SK-N-SH (cell line): ENCODE measurements around the gene MALT1. TPM values are rescaled to one million over a fixed set of nuclear protein-coding genes. Genes with fewer than 3 reads are reported as not detected.

Source experiments
- CTCF ChIA-PET: fragments of 300-600, 350-600 bp; formaldehyde crosslinking; extraction: SDS; loops from one replicate; lab custom pipeline; 2021; lab: Yijun Ruan, JAX
- POLR2A ChIA-PET: fragments of 350-600 bp; sonication (Branson Sonifier 250); formaldehyde crosslinking; extraction: SDS; loops from one replicate; lab custom pipeline; 2020; ENCODE audit warnings: antibody characterized with exemption, inconsistent platforms; lab: Yijun Ruan, JAX
- DNase-seq: peaks from one replicate; pipeline ENCODE4 v3.0.0; 2012
- H2AFZ ChIP-seq: fragments of 200-600 bp; sonication (generic); 2 replicates; pipeline ENCODE4 v1.8.1; 2016; ENCODE audit warnings: antibody characterized with exemption, mild to moderate bottlenecking, low read depth
- H3F3A ChIP-seq: fragments of 200-600 bp; sonication (generic); replicated peaks from 2 replicates; pipeline ENCODE3; 2016; ENCODE audit warnings: antibody characterized with exemption, mild to moderate bottlenecking; ENCODE audit not compliant: insufficient read depth
- H3K27ac ChIP-seq, 2 experiments: fragments of 200-500 bp in 1 of 2; fragments of 200-600 bp in 1 of 2; sonication (Bioruptor generic) in 1 of 2; sonication (generic), shearing (Covaris generic) in 1 of 2; 2 replicates each; pipeline versions ENCODE4 v1.5.1 to v1.6.1; 2014 to 2016; ENCODE audit warnings: low read depth in 2 of 2, inconsistent platforms in 1 of 2, low read length in 1 of 2, mild to moderate bottlenecking in 1 of 2, mixed read lengths in 1 of 2
- H3K27me3 ChIP-seq: fragments of 200-600 bp; sonication (generic), shearing (Covaris generic); 2 replicates; pipeline ENCODE4 v1.6.1; 2016; ENCODE audit warnings: mixed run types; ENCODE audit not compliant: insufficient read depth
- H3K36me3 ChIP-seq, 2 experiments: fragments of 200-500 bp in 1 of 2; fragments of 200-600 bp in 1 of 2; sonication (Bioruptor generic) in 1 of 2; sonication (generic) in 1 of 2; replicated peaks in 1 of 2; 2 replicates each; pipeline versions ENCODE3 to v1.5.1; 2014 to 2016; ENCODE audit warnings: low read length in 1 of 2, mild to moderate bottlenecking in 1 of 2; ENCODE audit not compliant: insufficient read depth in 2 of 2, control insufficient read depth in 1 of 2
- H3K4me1 ChIP-seq, 2 experiments: fragments of 200-500 bp in 1 of 2; fragments of 200-600 bp in 1 of 2; sonication (Bioruptor generic) in 1 of 2; sonication (generic), shearing (Covaris generic) in 1 of 2; 2 replicates each; pipeline versions ENCODE4 v1.5.1 to v1.6.1; 2014 to 2016; ENCODE audit warnings: low read depth in 1 of 2, low read length in 1 of 2, mixed run types in 1 of 2; ENCODE audit not compliant: insufficient read depth in 2 of 2, control insufficient read depth in 1 of 2
- H3K4me2 ChIP-seq: fragments of 200-600 bp; sonication (generic), shearing (Covaris generic); 2 replicates; pipeline ENCODE4 v1.6.1; 2017; ENCODE audit warnings: mixed run types
- H3K4me3 ChIP-seq, 2 experiments: fragments of 200-500 bp in 1 of 2; fragments of 200-600 bp in 1 of 2; sonication (Bioruptor generic) in 1 of 2; sonication (generic), shearing (Covaris generic) in 1 of 2; 2 replicates each; pipeline versions ENCODE4 v1.5.1 to v1.8.1; 2014 to 2016; ENCODE audit warnings: low read depth in 2 of 2, inconsistent platforms in 1 of 2, low read length in 1 of 2, mild to moderate bottlenecking in 1 of 2, mixed read lengths in 1 of 2, moderate library complexity in 1 of 2
- H3K79me2 ChIP-seq: fragments of 200-600 bp; sonication (generic); 2 replicates; pipeline ENCODE4 v1.8.1; 2017; ENCODE audit warnings: mild to moderate bottlenecking; ENCODE audit not compliant: insufficient read depth
- H3K9ac ChIP-seq: fragments of 200-600 bp; sonication (generic); 2 replicates; pipeline ENCODE4 v1.6.1; 2017; ENCODE audit warnings: mixed run types
- H3K9me2 ChIP-seq: fragments of 200-600 bp; sonication (generic); 2 replicates; pipeline ENCODE4 v1.6.1; 2017; ENCODE audit warnings: mixed run types
- H3K9me3 ChIP-seq: fragments of 200-600 bp; sonication (generic); 2 replicates; pipeline ENCODE4 v1.6.1; 2017; ENCODE audit warnings: mixed run types, mild to moderate bottlenecking, moderate library complexity
- H4K20me1 ChIP-seq: fragments of 200-600 bp; sonication (generic); 2 replicates; pipeline ENCODE4 v1.6.1; 2017; ENCODE audit warnings: mild to moderate bottlenecking, mixed run types; ENCODE audit not compliant: insufficient read depth
- CHD2 ChIP-seq: fragments of 150-350 bp; IDR thresholded peaks from 2 replicates; pipeline ENCODE4 v1.6.1; 2018; ENCODE audit warnings: low read length; ENCODE audit not compliant: partially characterized antibody
- EP300 ChIP-seq, 2 experiments: IDR thresholded peaks; 2 replicates each; pipeline versions ENCODE4 v1.4.0 to v1.6.1; 2012; ENCODE audit warnings: borderline replicate concordance in 1 of 2, low read depth in 1 of 2, low read length in 1 of 2
- FOSL2 ChIP-seq: IDR thresholded peaks from 2 replicates; pipeline ENCODE4 v1.4.0; 2012; ENCODE audit warnings: low read depth, mild to moderate bottlenecking, moderate library complexity, borderline replicate concordance
- FOXJ3 ChIP-seq: sonication (generic); formaldehyde crosslinking; IDR thresholded peaks from 2 replicates; pipeline ENCODE4 v1.5.1; 2020; ENCODE audit warnings: mild to moderate bottlenecking, missing genetic modification reagents
- FOXM1 ChIP-seq: IDR thresholded peaks from 2 replicates; pipeline ENCODE4 v1.4.0; 2012; ENCODE audit warnings: low read depth, mild to moderate bottlenecking
- GABPA ChIP-seq: IDR thresholded peaks from 2 replicates; pipeline ENCODE4 v1.4.0; 2012; ENCODE audit warnings: low read depth, mild to moderate bottlenecking
- GATA2 ChIP-seq: sonication (generic); formaldehyde crosslinking; IDR thresholded peaks from 2 replicates; pipeline ENCODE4 v1.5.0; 2020; ENCODE audit warnings: mild to moderate bottlenecking, missing genetic modification reagents
- IRF3 ChIP-seq: fragments of 150-350 bp; IDR thresholded peaks from 2 replicates; pipeline ENCODE4 v1.6.1; 2016; ENCODE audit warnings: mild to moderate bottlenecking, low read depth, low read length
- JUND ChIP-seq: IDR thresholded peaks from 2 replicates; pipeline ENCODE4 v1.4.0; 2012
- MAX ChIP-seq: IDR thresholded peaks from 2 replicates; pipeline ENCODE4 v1.4.0; 2012; ENCODE audit warnings: low read depth
- MXI1 ChIP-seq: IDR thresholded peaks from 2 replicates; pipeline ENCODE4 v1.6.1; 2012; ENCODE audit warnings: mild to moderate bottlenecking, low read depth, low read length, improper control_type of control experiment
- NFIC ChIP-seq: IDR thresholded peaks from 2 replicates; pipeline ENCODE4 v1.4.0; 2012; ENCODE audit warnings: borderline replicate concordance
- POLR2AphosphoS5 ChIP-seq: IDR thresholded peaks from 2 replicates; pipeline ENCODE4 v1.6.1; 2012; ENCODE audit warnings: low read depth, low read length
- RAD21 ChIP-seq: IDR thresholded peaks from 2 replicates; pipeline ENCODE4 v1.6.1; 2012; ENCODE audit warnings: mild to moderate bottlenecking, low read length
- RCOR1 ChIP-seq: fragments of 150-350 bp; IDR thresholded peaks from 2 replicates; pipeline ENCODE4 v1.6.1; 2017; ENCODE audit warnings: antibody characterized with exemption, low read length
- TAF1 ChIP-seq: IDR thresholded peaks from 2 replicates; pipeline ENCODE4 v1.6.1; 2012; ENCODE audit warnings: low read depth, mild to moderate bottlenecking, low read length, moderate library complexity, borderline replicate concordance
- TCF12 ChIP-seq: IDR thresholded peaks from 2 replicates; pipeline ENCODE4 v1.4.0; 2012
- TEAD4 ChIP-seq: IDR thresholded peaks from 2 replicates; pipeline ENCODE4 v1.4.0; 2012; ENCODE audit warnings: mild to moderate bottlenecking, borderline replicate concordance; ENCODE audit not compliant: insufficient read depth
- YY1 ChIP-seq: IDR thresholded peaks from 2 replicates; pipeline ENCODE4 v1.4.0; 2012; ENCODE audit warnings: low read depth, mild to moderate bottlenecking
- WGBS: methylation state at CpG from one replicate; pipeline ENCODE4 v1.1.6; 2017; ENCODE audit warnings: low lambda C conversion rate; 5-methylcytosine and 5-hydroxymethylcytosine counted together
- polyA plus RNA-seq, 3 experiments: library from polyadenylated mRNA; depleted of rRNA; stranded (reverse); fragments of >200 nt; gene quantifications; 2 replicates each; pipeline ENCODE4 v1.2.3, GENCODE V29; 2012
- TF ChIP-seq, protein P1 (sequence below): fragments of 150-350 bp; IDR thresholded peaks from 2 replicates; pipeline ENCODE4 v1.6.1; 2017; ENCODE audit warnings: antibody characterized with exemption, low read length, low read depth, borderline replicate concordance
- TF ChIP-seq, protein P2 (sequence below): IDR thresholded peaks from 2 replicates; pipeline ENCODE4; 2012
- TF ChIP-seq, protein P3 (sequence below): IDR thresholded peaks from 2 replicates; pipeline ENCODE4 v1.4.0; 2012; ENCODE audit warnings: low read depth, borderline replicate concordance

Gene MALT1
- polyA plus RNA-seq, 1 of the 3 experiments (the other 2 are of a cell fraction): 6.6 TPM

GRCh38 chr18:58653814-58654509 is 17.3 kb upstream of the MALT1 start:
- Histone ChIP-seq H3K27ac (no peak overlapping the region), H3K9me2 (no peaks in the 10 kb centered on the region), H3F3A (no peaks in the 10 kb centered on the region), H2AFZ (no peak overlapping the region), H3K4me1 (no peaks in the 10 kb centered on the region; a peak in 1 of 4 replicates), H3K4me3 (no peak overlapping the region)
- DNase-seq: no peak
- CTCF ChIA-PET: interaction anchor here (1.0 kb wide), 1 partner anchor 63 kb away, joined by 3 read pairs; no protein-coding TSS in a partner anchor
- no peak for TF ChIP-seq YY1
- TF ChIP-seq FOXJ3 (CRISPR knock-in tag): no peak
- TF ChIP-seq FOXM1: no peak
- TF ChIP-seq EP300 (IDR thresholded peaks at IDR 0.05; ENCODE audit: borderline replicate concordance in 1 of 2, low read depth in 1 of 2, low read length in 1 of 2): no peak
- TF ChIP-seq, protein P1, sequence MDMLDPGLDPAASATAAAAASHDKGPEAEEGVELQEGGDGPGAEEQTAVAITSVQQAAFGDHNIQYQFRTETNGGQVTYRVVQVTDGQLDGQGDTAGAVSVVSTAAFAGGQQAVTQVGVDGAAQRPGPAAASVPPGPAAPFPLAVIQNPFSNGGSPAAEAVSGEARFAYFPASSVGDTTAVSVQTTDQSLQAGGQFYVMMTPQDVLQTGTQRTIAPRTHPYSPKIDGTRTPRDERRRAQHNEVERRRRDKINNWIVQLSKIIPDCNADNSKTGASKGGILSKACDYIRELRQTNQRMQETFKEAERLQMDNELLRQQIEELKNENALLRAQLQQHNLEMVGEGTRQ: no peak
- TF ChIP-seq RCOR1: no peak
- TF ChIP-seq TEAD4: no peak
- no peak for TF ChIP-seq JUND
- no peak for TF ChIP-seq MXI1
- TF ChIP-seq, protein P2, sequence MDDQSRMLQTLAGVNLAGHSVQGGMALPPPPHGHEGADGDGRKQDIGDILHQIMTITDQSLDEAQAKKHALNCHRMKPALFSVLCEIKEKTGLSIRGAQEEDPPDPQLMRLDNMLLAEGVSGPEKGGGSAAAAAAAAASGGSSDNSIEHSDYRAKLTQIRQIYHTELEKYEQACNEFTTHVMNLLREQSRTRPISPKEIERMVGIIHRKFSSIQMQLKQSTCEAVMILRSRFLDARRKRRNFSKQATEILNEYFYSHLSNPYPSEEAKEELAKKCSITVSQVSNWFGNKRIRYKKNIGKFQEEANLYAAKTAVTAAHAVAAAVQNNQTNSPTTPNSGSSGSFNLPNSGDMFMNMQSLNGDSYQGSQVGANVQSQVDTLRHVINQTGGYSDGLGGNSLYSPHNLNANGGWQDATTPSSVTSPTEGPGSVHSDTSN: no peak
- TF ChIP-seq, all 33 proteins: peak for 0
- H4K20me1 ChIP-seq: no peaks in the 10 kb centered on the region
- no peak overlapping the region for H3K9ac ChIP-seq
- H3K27me3 ChIP-seq: no peaks in the 10 kb centered on the region
- no peak overlapping the region for H3K4me2 ChIP-seq
- H3K36me3 ChIP-seq: no peaks in the 10 kb centered on the region
- H3K79me2 ChIP-seq: no peaks in the 10 kb centered on the region; the same call in 1 of the 2 replicates
- H3K9me3 ChIP-seq: no peaks in the 10 kb centered on the region
- WGBS: 64% methylated on average over 3 of the region's 3 CpGs
- POLR2A ChIA-PET: no interaction called here

DNA sequence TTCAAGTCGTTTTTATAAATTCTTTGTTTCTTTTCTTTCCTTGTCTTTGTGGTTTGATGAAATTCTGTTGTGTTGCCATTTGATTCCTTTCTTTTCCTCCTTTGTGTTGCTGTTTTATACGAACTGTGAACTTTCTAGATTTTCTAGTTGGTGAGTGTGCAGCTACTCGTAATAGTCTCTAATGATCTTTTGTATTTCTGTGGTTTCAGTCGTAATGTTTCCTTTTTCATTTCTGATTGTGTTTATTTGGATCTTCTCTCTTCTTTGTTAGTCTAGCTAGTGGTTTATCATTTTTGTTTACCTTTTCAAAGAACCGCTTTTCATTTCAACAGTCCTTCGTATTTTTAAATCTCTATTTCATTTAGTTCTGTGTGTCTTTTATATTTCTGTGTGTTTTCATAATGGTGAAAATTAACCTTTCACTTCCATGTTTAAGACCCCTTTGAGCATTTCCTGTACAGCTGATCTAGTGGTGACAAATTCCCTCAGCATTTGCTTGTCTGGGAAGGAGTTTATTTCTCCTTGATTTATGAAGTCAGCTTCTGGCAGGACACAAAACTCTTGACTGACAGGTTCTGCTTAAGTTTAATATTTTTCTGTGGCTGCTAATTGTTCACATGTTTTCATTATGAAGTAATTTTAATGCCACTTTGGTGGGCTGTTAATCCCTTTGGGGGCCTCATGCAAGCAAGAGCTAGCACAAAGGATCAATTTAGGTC is 16.2 kb upstream of the MALT1 start:
- Histone ChIP-seq H3K9me2 (no peaks in the 10 kb centered on the region), H3K27me3 (no peaks in the 10 kb centered on the region), H3K79me2 (no peaks in the 10 kb centered on the region; the same call in 1 of the 2 replicates), H4K20me1 (no peaks in the 10 kb centered on the region), H3K9ac (no peak overlapping the region), H3K4me2 (no peak overlapping the region), H2AFZ (no peak overlapping the region), H3K27ac (no peak overlapping the region), H3F3A (no peaks in the 10 kb centered on the region), H3K36me3 (no peaks in the 10 kb centered on the region), H3K9me3 (no peaks in the 10 kb centered on the region), H3K4me3 (no peak overlapping the region), H3K4me1 (no peaks in the 10 kb centered on the region; a peak in 1 of 4 replicates)
- DNase-seq: no peak
- CTCF ChIA-PET: interaction anchor here (1.4 kb wide), 1 partner anchor 109 kb away, joined by 4 read pairs; no protein-coding TSS in a partner anchor
- 78% methylated on average over 6 of the region's 6 CpGs for WGBS
- POLR2A ChIA-PET: no interaction called here
- no peak for TF ChIP-seq TCF12
- TF ChIP-seq RAD21: no peak
- TF ChIP-seq TAF1: no peak
- TF ChIP-seq MXI1: no peak
- no peak for TF ChIP-seq IRF3
- no peak for TF ChIP-seq GABPA
- no peak for TF ChIP-seq MAX
- TF ChIP-seq TEAD4: no peak
- TF ChIP-seq, protein P3, sequence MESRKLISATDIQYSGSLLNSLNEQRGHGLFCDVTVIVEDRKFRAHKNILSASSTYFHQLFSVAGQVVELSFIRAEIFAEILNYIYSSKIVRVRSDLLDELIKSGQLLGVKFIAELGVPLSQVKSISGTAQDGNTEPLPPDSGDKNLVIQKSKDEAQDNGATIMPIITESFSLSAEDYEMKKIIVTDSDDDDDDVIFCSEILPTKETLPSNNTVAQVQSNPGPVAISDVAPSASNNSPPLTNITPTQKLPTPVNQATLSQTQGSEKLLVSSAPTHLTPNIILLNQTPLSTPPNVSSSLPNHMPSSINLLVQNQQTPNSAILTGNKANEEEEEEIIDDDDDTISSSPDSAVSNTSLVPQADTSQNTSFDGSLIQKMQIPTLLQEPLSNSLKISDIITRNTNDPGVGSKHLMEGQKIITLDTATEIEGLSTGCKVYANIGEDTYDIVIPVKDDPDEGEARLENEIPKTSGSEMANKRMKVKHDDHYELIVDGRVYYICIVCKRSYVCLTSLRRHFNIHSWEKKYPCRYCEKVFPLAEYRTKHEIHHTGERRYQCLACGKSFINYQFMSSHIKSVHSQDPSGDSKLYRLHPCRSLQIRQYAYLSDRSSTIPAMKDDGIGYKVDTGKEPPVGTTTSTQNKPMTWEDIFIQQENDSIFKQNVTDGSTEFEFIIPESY: no peak
- TF ChIP-seq CHD2: no peak
- TF ChIP-seq GATA2 (CRISPR knock-in tag): no peak
- TF ChIP-seq FOSL2: no peak
- TF ChIP-seq EP300 (IDR thresholded peaks at IDR 0.05; ENCODE audit: borderline replicate concordance in 1 of 2, low read depth in 1 of 2, low read length in 1 of 2): no peak
- TF ChIP-seq NFIC: no peak
- TF ChIP-seq POLR2AphosphoS5: no peak
- TF ChIP-seq FOXJ3 (CRISPR knock-in tag): no peak
